HL-60 (cell line): ENCODE results near the gene ARHGEF6.
A peak's percentile ranks its signal among the peaks of the same experiment; 100 is the strongest.

Experiments used
- DNase-seq, 2 experiments: peaks; one replicate each; pipeline ENCODE4 v3.0.0-alpha.2; 2010 to 2020; ENCODE audit warnings: low read depth in 1 of 2, low spot score in 1 of 2
- H3K27ac ChIP-seq: fragments of 250-450 bp; sonication (Bioruptor Pico); replicated peaks from 2 replicates; pipeline ENCODE4 v1.5.1; 2020; ENCODE audit warnings: mild to moderate bottlenecking, moderate library complexity
- H3K27me3 ChIP-seq: fragments of 250-450 bp; sonication (Bioruptor Pico); 2 replicates; pipeline ENCODE4 v1.5.1; 2021; ENCODE audit warnings: mild to moderate bottlenecking, moderate library complexity; ENCODE audit not compliant: insufficient read depth, poor library complexity, severe bottlenecking
- H3K4me3 ChIP-seq: replicated peaks from 2 replicates; pipeline ENCODE4 v1.5.1; 2011; ENCODE audit warnings: mild to moderate bottlenecking, control low read depth, low read length; ENCODE audit not compliant: insufficient read depth
- GABPA ChIP-seq: IDR thresholded peaks from 2 replicates; pipeline ENCODE4 v1.6.1; 2012; ENCODE audit warnings: low read depth
- POLR2AphosphoS5 ChIP-seq: IDR thresholded peaks from 2 replicates; pipeline ENCODE4 v1.6.1; 2012; ENCODE audit warnings: low read depth
- SPI1 ChIP-seq: IDR thresholded peaks from 2 replicates; pipeline ENCODE4 v1.6.1; 2012; ENCODE audit warnings: low read depth, mild to moderate bottlenecking, borderline replicate concordance
- TF ChIP-seq, protein P1 (sequence below): IDR thresholded peaks from 2 replicates; pipeline ENCODE4 v1.6.1; 2012; ENCODE audit warnings: low read depth; ENCODE audit not compliant: insufficient replicate concordance
- TF ChIP-seq, protein P2 (sequence below): IDR thresholded peaks from one replicate; pipeline ENCODE4 v1.5.1; 2011; ENCODE audit warnings: low read length, control low read depth, inconsistent platforms; ENCODE audit not compliant: insufficient read depth

Gene ARHGEF6

DNA sequence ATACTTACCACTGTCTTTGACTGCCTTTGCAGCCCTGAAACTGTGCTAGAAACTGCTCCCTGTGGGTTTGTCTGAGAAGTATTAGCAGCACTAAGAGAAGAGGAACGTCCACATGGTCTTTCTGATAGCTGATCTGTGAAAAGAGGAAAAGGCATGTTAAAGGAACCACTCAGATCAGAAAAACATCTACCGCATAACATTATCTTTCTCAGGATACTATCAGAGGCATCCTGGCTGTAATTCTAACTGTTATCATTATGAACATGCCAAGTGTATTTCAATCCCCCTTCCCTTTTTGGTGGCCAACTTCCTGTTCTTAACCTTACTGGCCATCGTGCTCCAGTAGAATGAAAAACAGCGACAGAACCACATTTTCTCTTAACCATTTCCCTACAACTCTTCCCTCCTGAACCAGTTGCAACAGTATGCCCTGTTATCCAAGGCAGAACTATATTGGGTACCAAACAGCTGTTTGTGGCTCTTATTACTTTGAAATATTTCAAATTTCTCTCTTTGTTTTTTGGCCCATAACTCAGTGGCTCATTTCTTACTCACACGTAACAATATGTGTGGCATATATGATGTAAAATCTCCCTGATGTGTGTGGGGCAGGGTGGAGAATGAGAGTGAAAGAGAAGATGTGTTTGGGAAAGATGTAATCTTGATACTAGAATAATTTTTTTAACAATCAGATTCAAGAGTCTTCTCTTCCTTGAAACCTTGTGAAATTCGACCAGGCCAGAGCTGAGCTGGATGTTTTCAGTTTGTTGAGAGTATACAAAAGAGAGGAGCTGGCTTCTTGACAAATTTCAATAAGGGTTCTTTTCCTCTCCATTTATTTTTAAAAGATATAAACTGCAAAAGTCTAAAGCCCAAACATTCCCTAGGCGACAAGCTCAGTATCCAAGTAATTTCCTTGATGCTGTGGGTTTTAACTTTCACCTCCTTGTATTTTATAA, 35.2 kb downstream of the ARHGEF6 start:
- peak overlapping the region; percentile 61 for H3K27ac ChIP-seq
- TF ChIP-seq SPI1 (peak; percentile 81), GABPA (no peak), POLR2AphosphoS5 (peak; percentile 33; the same call in 1 of the 2 replicates)
- TF ChIP-seq, protein P1, sequence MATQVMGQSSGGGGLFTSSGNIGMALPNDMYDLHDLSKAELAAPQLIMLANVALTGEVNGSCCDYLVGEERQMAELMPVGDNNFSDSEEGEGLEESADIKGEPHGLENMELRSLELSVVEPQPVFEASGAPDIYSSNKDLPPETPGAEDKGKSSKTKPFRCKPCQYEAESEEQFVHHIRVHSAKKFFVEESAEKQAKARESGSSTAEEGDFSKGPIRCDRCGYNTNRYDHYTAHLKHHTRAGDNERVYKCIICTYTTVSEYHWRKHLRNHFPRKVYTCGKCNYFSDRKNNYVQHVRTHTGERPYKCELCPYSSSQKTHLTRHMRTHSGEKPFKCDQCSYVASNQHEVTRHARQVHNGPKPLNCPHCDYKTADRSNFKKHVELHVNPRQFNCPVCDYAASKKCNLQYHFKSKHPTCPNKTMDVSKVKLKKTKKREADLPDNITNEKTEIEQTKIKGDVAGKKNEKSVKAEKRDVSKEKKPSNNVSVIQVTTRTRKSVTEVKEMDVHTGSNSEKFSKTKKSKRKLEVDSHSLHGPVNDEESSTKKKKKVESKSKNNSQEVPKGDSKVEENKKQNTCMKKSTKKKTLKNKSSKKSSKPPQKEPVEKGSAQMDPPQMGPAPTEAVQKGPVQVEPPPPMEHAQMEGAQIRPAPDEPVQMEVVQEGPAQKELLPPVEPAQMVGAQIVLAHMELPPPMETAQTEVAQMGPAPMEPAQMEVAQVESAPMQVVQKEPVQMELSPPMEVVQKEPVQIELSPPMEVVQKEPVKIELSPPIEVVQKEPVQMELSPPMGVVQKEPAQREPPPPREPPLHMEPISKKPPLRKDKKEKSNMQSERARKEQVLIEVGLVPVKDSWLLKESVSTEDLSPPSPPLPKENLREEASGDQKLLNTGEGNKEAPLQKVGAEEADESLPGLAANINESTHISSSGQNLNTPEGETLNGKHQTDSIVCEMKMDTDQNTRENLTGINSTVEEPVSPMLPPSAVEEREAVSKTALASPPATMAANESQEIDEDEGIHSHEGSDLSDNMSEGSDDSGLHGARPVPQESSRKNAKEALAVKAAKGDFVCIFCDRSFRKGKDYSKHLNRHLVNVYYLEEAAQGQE: no peak

DNA sequence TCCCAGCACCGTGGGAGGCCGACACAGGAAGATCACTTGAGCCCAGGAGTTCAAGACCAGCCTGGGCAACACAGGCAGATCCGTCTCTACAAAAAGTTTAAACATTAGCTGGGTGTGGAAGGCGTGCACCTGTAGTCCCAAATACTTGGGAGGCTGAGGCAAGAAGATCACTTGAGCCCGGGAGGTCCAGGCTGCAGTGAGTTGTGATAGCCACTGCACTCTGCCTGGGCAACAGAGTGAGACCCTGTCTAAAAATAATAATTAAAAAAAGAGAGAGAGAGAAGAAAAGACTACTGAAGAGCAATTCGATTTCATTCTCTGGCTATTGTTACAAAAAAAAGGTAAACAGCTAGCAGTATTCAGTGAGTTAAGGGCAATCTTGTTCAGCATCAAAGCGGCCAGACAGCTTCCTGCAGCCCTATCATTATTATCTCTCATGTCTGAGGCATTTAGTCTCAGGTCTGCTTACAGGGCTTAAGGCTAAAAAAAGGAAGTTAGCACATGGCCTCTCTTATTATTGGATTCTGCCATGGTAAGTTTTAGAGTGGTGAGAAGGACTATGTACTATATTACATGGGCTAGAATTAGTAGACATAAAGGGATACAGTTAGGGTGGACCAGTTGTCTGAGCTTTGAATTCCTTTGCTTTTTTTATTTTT, 37.9 kb downstream of the ARHGEF6 start:
- no peaks in the 10 kb centered on the region for H3K27me3 ChIP-seq
- no peak overlapping the region for H3K27ac ChIP-seq
- TF ChIP-seq GABPA (no peak), POLR2AphosphoS5 (no peak), SPI1 (no peak; the same call in 1 of the 2 replicates)
- TF ChIP-seq, protein P2, sequence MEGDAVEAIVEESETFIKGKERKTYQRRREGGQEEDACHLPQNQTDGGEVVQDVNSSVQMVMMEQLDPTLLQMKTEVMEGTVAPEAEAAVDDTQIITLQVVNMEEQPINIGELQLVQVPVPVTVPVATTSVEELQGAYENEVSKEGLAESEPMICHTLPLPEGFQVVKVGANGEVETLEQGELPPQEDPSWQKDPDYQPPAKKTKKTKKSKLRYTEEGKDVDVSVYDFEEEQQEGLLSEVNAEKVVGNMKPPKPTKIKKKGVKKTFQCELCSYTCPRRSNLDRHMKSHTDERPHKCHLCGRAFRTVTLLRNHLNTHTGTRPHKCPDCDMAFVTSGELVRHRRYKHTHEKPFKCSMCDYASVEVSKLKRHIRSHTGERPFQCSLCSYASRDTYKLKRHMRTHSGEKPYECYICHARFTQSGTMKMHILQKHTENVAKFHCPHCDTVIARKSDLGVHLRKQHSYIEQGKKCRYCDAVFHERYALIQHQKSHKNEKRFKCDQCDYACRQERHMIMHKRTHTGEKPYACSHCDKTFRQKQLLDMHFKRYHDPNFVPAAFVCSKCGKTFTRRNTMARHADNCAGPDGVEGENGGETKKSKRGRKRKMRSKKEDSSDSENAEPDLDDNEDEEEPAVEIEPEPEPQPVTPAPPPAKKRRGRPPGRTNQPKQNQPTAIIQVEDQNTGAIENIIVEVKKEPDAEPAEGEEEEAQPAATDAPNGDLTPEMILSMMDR: no peak
- TF ChIP-seq, protein P1: no peak
- H3K4me3 ChIP-seq: no peak overlapping the region
- no peak for DNase-seq

More for the DNA sequence above, 35.2 kb downstream of the ARHGEF6 start:
- Histone ChIP-seq H3K4me3 (no peak overlapping the region), H3K27me3 (no peaks in the 10 kb centered on the region)
- DNase-seq: peak in 1 of 2 experiments; percentile 63

DNA sequence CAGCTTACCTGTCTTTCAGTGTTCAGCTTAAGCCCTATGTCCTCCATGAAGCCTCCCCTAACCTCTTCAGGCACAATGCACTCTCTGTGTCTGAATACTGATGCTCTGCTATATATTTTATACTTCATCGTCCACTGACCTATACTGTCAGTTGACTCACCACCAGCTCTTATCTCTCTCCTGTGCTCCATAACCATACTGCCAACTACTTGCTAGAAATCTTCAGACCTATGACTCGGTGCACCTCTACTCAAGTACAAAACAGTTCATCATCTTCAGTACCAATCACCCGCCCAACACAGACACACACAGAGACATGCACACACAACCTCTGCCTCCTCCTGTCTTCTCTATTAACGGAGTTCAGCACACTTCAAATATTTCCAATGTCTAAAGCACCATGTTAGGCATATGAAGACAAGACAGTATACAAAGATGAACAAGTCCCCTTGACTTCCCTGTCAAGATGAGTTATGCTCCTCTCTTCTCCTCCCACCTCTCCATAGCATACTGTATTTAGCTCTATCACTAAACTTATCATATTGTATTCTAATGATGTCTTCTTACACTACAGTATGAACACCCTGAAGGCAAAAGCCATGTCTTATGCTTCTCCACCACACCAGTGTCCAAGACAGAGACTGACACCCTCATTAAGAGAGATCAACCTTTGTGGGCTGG, 42.5 kb downstream of the ARHGEF6 start:
- no peak overlapping the region for H3K4me3 ChIP-seq
- no peak for DNase-seq
- H3K27me3 ChIP-seq: no peaks in the 10 kb centered on the region
- no peak overlapping the region for H3K27ac ChIP-seq
- TF ChIP-seq, protein P2: no peak
- no peak for TF ChIP-seq SPI1
- TF ChIP-seq GABPA: no peak
- TF ChIP-seq, protein P1: no peak
- no peak for TF ChIP-seq POLR2AphosphoS5
